ENCODE results near the gene RAB11FIP4.

DNA sequence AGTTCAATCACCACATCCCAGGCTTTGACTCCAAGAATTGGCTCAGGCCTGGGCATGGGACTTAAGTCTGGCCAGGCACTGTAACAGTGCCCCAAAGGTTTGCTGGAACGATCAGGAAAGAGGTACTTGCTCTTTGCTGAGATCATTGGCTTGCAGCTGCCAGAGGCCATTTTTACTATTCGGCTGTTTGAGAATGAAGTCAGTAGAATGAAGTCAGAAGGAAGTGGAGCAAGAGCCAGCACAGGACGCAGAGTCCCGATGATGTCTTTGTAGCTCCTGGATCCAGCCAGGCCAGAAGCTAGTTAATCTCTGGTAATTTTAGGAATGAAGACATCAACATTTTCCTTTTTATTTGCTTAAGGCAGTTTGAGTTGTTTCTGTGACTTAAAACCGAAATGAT lies 195.5 kb downstream of the RAB11FIP4 start:
- TF ChIP-seq EZH2 (IDR thresholded peaks at IDR 0.05) = no peak
- TF ChIP-seq FOXP2 (optimal IDR thresholded peaks at IDR 0.05; ENCODE audit: control extremely low read depth, extremely low read length, insufficient read depth) = no peak

All from SK-N-MC (cell line).